ENCODE data around the gene EYS.
"Not testable (repeated sequence)": the region's sequence is repeated elsewhere in the genome, so short reads cannot be mapped to it uniquely, and the experiment has no call there.

EYS gene

DNA sequence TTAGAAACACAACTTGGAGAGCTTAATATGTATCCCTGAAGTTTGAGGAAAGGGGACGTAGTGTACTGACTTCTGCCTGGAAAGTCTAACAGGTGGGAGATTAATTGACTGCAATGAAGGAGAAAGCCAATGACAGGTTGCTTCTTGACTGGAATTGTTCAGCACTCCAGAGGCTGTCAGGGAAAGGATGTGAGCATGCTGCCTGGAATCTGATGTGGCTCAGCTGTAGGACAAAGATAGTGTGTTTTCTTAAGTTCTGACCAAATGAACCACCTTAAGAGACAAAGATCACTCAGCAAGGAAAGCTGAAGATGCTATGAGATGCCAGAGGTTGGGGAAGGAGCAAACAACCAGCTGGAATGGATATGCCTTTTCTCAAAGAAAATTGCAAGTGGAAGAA, 1885.6 kb downstream of the EYS start:
- DNase-seq (ENCODE audit: low read depth in 3 of 3), result no peak

- no peak for DNase-seq (ENCODE audit: low read depth in 3 of 3)
Measured at GRCh38 chr6:63819831-63820230, 1887.2 kb downstream of the EYS start.

DNA sequence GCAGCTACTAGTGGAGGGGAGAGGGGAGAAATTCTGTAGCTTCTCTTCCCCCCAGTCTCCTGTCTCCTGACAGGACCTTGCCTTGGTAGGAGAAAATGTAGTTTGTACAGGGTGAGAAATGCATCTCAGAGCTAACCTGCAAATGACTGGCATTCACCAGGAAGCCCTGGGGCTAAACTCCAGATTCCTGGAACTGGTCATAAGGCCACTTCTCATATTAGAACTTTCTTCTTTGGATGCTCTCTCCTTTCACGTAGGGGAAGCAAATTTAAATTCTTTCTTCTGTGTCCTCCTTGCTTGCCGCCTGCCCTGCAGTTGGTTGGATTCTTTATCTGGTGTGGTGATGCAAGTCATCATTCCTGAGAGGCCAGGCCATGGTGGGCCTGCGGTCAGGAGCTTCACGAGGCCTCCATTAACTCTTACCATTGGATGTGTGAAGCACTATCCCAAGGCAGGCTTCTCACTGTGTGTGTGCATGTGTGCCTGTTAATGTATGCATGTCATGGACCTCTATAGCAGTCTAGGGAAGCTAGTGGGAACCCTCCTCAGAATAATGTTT, 1889.5 kb downstream of the EYS start:
- DNase-seq (ENCODE audit: low read depth in 3 of 3), result no peak

- DNase-seq (ENCODE audit: low read depth in 3 of 3), result no peak
Measured at GRCh38 chr6:63816982-63817436, 1890.0 kb downstream of the EYS start.

DNA sequence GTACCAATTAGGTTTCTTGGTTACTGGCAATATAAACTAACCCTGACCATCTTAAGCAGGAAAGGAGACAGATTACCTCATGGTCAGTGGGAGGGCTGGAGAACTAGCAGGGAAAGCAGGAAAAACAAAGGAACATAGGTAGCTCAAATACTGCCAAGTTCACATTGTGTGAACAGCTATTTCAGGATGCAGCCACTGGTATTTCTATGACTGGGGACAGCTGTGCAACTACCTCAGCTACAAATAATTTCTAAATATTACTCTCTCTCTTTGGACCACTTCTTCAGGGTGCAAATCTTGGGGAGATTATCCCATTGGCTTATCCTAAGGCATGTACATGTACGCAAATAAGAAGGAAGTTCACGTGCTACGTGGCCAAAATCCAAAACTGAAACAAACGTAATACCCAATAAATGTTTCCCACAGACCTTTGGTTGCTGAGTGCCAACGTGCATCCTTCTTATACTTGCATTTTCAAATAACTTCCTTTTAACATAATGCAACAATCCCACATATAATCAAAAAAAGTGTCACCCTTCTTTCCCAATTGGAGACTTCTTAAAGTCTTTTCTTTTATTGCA, 1890.5 kb downstream of the EYS start:
- no peak for DNase-seq (ENCODE audit: low read depth in 3 of 3)

DNA sequence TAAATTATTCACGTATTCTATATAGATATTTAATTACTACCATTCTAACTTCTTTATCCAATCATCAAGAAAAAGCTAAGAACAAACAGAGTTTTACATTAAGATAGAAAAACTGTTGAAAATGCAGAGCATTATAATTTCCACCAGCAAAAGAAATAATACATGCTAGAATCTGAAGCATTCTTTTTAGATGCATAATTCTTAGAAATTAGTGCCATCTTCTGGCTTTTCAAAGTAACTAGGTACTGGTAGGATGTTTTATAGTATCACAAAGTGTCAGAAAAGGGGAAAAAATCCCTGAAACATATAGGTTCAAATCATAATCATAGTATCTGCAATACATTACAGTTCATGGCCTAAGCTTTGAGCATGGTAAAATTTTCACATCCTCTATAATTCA, 1892.6 kb downstream of the EYS start:
- DNase-seq (ENCODE audit: low read depth in 3 of 3), result no peak

- no peak for DNase-seq (ENCODE audit: low read depth in 3 of 3)
Measured at GRCh38 chr6:63813566-63814120, 1893.4 kb downstream of the EYS start.

GRCh38 chr6:63808576-63808975, 1898.5 kb downstream of the EYS start:
- no peak for DNase-seq (ENCODE audit: low read depth in 3 of 3)

DNA sequence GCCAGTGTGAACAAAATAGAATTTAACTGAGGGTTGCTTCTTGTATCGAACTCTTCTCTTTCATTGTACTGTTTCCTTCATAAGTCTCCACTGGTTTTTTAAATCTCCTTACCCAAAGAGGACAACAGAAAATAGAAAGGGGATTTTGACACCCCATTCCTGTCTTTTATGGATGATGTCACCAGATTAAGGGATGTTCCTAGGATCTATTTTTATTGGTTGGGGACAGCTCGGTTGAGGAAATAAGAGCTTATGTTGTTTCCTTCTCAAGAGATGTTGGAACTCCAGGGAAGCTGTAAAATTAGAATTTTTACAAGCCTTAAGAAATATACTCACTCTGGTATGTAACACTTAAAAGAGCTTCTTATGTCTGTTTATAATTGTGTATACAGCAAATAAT, 1900.0 kb downstream of the EYS start:
- no peak for DNase-seq (ENCODE audit: low read depth in 3 of 3)

GRCh38 chr6:63806573-63806913, 1900.5 kb downstream of the EYS start:
- no peak for DNase-seq (ENCODE audit: low read depth in 3 of 3)

- DNase-seq (ENCODE audit: low read depth in 3 of 3), result no peak
Measured at GRCh38 chr6:63805808-63806572, 1901.0 kb downstream of the EYS start.

- no peak for DNase-seq (ENCODE audit: low read depth in 3 of 3)
Measured at GRCh38 chr6:63805345-63805744, 1901.7 kb downstream of the EYS start.

DNA sequence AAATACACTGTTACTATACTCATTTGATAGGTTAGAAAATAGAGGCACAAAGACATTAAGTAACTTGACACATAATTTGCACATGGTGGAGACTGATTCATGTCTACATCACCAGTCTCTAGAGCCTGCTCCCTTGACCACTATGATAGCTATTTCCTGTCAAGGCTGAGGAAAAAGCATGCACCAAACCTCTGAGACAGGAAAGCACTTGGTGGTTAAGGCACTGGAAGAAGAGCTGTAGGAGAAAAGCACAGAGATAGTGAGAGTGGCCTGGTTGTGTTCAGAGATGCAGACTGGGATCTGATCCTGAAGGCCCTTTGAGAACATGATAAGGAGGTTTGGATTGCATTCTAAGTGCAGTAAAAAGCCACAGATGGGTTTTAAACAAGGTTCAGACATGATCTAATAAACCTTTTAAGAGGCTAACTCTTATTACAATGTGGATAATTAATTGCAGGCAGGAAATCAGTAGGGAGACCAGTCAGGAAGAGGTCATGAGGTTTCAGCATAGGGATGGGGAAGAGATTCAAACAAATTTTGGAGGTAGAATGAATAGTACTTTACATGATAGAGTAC, 1902.6 kb downstream of the EYS start:
- no peak for DNase-seq (ENCODE audit: low read depth in 3 of 3)

DNA sequence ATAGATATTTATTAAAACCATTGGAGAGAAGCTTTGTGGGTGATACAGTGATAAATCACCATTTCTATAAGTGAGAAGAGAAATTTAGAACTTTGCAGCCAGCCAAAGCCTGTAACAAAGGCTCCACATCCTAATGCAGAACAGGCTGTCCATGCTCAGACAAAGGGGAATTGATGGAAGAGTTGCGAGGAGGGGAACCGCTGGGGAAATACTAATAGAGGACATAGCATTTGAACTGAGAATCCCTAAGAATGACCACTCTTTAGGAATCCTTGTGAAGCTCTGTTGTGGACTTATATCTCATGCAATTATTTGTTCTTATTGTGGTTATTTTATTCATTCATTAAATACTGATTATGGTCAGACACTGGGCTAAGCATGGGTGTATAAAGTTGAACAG, 1903.7 kb downstream of the EYS start:
- DNase-seq (ENCODE audit: low read depth in 3 of 3), result no peak

DNA sequence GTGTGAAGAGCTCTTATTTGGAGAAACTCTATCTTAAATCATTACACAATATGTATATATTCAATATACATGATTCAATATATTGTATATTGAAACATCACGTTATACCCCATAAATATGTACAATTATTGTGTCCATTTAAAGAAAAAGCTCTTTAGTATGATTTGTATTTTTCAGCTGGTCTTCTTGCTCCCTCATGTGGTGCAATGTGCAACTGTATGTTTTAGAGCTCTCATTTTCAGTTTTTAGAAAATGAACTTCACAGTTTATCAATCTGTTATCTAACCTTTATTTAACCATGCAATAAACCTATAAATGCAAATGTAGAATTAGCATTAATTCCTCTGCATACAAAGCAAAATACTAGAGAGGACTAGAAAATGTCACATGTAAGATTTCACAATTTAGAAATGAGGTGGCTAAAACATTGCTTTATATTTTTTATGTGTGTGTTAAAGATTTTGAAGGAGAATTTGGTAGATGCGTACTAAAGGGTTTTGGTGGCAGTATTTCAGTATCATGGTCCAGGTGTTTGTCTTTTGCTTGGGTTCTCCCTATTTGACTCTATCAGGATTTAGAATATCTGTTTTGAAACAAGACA, 1904.3 kb downstream of the EYS start:
- DNase-seq (ENCODE audit: low read depth in 3 of 3), result no peak

- not testable (repeated sequence) for DNase-seq (ENCODE audit: low read depth in 3 of 3)
Measured at GRCh38 chr6:63800386-63800785, 1906.6 kb downstream of the EYS start.

- DNase-seq (ENCODE audit: low read depth in 3 of 3), result no peak
Measured at GRCh38 chr6:63799813-63800212, 1907.2 kb downstream of the EYS start.

GRCh38 chr6:63799313-63799712, 1907.7 kb downstream of the EYS start:
- no peak for DNase-seq (ENCODE audit: low read depth in 3 of 3)

GRCh38 chr6:63798378-63798777, 1908.6 kb downstream of the EYS start:
- DNase-seq (ENCODE audit: low read depth in 3 of 3), result no peak

DNA sequence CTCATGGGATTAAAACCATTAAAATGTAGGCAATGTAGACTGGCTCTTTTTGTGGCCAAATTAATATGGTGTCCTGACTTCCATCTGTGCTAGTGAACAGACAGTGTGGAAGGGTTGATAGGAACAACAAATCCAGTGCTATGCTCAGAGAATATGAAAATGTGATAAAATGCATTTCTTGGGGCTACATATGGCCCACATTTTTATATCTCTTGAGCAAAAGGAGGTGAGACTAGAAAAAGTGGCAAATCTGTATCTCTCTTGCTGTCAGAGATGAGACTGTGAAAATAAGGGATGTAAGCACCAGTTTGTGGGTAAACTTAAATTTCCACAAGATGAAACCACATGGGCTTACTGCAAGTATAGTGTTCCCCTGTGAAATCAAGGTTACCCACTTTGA, 1909.3 kb downstream of the EYS start:
- DNase-seq (ENCODE audit: low read depth in 3 of 3), result no peak

DNA sequence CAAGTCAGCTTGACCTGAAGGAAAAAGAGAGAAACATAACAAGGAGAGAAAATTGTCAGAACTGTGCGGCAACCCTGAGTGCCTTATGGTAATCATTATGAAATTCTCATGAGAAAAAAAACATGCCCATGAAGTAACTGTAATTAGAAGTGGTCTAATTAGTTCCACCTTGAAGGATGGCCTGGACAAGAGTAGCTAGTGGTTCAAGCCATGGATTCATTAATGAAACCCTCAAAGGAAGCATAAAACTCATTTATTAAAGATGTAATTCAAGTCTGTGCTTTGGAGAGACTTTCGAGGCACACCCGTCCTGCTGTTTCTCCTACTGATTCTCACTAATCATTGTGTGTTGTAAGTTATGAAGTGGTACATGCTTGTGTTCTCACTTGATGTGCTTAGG, 1911.2 kb downstream of the EYS start:
- DNase-seq (ENCODE audit: low read depth in 3 of 3), result no peak

GRCh38 chr6:63795006-63795405, 1912.0 kb downstream of the EYS start:
- no peak for DNase-seq (ENCODE audit: low read depth in 3 of 3)
